ENCODE data around the gene IL1RN. TPM values are rescaled to one million over a fixed set of nuclear protein-coding genes. Genes with fewer than 3 reads are reported as not detected.

Gene IL1RN
- total RNA-seq, 2 experiments from 2014 or later = 1.8 TPM

DNA sequence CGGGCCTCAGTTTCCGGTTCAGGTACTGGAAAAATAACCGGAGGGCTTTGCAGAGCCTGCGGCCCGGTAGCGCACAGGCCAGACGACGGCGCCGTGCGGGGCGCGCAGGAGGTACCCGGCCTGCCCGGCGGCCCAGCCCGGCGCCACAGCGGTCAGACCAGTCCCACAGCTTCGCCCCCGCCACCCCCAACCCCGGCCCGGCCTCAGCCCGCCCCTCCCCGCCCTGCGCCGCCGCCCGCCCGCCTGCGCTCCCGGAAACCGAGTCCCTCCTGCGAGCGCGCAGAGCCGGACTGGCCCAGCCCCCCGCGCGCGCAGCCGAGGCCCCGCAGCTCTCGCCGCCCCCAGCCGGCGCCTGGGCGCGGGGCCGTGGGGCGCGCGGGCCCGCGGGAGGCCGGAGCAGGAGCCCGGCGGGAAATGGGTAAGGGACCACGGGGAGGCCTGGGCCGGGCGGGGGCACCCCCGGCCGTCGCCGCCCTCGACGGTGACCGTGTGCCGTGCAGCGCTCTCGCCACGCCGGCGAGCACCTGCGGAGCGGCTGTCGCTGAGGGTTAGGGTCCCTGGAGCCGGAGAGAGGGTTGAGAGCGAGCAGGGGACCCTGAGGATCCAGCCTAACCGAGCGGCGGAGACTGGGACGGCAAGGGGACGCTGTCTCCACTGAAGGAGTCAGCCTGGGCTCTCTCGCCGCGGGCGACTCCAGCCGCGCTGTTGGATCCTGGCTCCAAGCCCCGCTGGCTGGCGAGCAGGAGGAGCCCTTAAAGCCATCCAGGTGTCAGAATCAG is 29.9 kb downstream of the IL1RN start:
- H3K4me3 Mint-ChIP-seq = peak overlapping the region; percentile 80
- CTCF ChIA-PET = interaction anchor here (0.8 to 5.2 kb wide), 9 partner anchors 10 to 42 kb away, joined by 3 to 62 read pairs (median 12); partner anchors contain the start of gene PSD4
- H3K36me3 Mint-ChIP-seq = peaks cover 4% of the 10 kb centered on the region
- H3K4me1 Mint-ChIP-seq = peaks cover 17% of the 10 kb centered on the region
- H3K27me3 Mint-ChIP-seq = peaks cover 9% of the 10 kb centered on the region
- peak; percentile 93 for ATAC-seq
- H3K9me3 Mint-ChIP-seq (ENCODE audit: low read depth) = no peaks in the 10 kb centered on the region
- peak overlapping the region; percentile 79 for H3K27ac Mint-ChIP-seq
- DNase-seq = peak; percentile 67

DNA sequence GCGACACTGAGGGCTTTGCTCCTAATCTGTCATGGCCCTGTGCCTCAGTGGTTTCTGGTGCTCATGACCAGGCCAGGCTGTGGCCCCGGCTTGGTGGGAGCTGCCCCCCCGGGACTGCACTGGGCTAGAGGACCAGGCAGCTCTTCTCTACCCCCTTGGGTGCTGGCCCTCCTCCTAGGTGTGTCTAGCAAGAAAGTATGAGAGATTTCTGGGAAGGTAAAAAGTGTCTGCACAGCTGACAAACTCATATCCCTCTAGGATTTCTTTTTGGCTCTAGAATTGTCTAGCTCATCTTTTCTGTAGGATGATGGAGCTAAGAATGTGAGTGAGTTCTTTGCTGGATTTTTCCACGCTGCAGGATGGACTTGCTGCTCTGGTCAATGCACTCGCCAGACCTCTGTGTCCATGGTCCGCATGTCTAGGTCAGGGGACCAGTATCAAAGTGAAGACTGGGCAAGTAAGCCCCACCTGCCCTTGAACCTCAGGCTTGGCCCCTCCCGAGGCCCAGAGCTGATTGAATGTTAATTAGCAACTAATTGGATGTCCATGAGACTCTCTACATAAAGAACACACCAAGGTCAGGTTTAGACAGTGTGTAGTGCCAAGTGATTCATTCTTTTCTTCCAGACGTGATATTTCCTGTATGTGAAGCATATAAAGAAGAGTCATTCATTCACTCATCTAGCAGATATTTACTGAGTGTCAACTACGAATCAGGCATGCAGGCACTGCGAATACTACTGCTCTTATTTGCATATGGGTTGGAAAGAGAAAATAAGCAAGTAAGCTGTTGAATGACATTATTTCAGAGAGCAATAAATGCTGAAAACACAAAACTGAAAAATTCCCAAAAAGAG is 30.7 kb downstream of the IL1RN start:
- CTCF ChIA-PET = interaction anchor here (0.8 to 5.2 kb wide), 9 partner anchors 9 to 78 kb away, joined by 3 to 62 read pairs (median 11); partner anchors contain the start of gene PSD4
- Mint-ChIP-seq H3K4me3 (peak overlapping the region; percentile 80), H3K4me1 (peaks cover 23% of the 10 kb centered on the region), H3K27ac (peak overlapping the region; percentile 79), H3K9me3 (ENCODE audit: low read depth) (no peaks in the 10 kb centered on the region), H3K27me3 (peaks cover 9% of the 10 kb centered on the region), H3K36me3 (peaks cover 4% of the 10 kb centered on the region)
- peak; percentile 18 for DNase-seq
- no peak for ATAC-seq

DNA sequence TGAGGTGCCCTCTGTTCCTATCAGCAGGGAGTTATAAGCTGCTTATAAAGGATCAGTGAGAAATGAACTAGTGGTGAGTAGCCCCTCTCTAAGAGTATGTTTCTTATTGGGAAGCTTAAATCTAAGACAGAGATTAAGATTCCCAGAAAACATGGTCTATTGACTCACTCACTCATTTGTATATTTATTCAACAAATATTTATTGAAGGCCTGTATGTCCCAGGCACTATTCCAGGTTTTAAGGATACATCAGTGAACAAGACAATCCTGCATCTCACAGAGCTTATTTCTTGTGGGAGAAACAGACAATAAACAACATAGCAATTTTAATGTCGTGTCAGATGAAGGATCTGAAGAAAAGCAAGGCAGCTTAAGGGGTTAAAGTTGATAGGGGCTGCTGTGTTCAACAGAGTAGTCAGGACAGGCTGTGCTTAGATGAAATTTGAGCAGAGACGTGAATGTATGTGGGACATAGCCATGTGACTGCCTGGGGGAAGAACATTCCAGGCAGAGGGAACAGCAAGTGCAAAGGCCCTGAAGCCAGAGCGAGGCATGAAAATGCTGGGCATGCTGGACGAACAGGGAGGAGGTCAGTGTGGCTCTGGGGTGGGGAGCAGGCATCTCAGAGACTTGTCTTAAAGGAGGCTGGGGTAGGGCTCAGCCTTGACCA is 31.6 kb downstream of the IL1RN start:
- DNase-seq (peak; percentile 32), ATAC-seq (no peak)
- H3K4me1 Mint-ChIP-seq = peaks cover 23% of the 10 kb centered on the region
- H3K9me3 Mint-ChIP-seq (ENCODE audit: low read depth) = no peaks in the 10 kb centered on the region
- peaks cover 9% of the 10 kb centered on the region for H3K27me3 Mint-ChIP-seq
- H3K27ac Mint-ChIP-seq = no peak overlapping the region
- CTCF ChIA-PET = interaction anchor here (1.1 to 5.2 kb wide), 8 partner anchors 8 to 79 kb away, joined by 3 to 62 read pairs (median 12); partner anchors contain the start of gene PSD4
- H3K4me3 Mint-ChIP-seq = peak overlapping the region; percentile 80
- H3K36me3 Mint-ChIP-seq = peaks cover 4% of the 10 kb centered on the region

DNA sequence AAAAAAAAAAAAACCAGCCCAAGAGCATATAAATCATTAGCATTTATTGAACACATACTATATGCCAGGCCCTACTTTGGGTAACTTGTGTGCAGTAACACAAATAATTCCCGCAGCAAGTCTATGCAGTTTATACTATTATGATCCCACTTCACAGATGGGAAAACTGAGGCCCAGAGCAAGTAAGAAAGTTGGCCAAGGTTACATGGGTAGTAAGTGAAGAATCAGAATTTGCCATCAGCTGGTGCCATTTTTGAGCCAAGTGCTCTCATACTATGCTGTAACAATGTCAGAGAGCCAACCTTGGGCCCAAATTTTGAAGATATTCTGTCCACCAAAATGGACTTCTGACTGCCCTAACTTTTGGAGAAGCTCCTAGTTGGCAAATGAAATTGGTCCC is 32.9 kb downstream of the IL1RN start:
- Mint-ChIP-seq H3K27ac (no peak overlapping the region), H3K4me1 (peaks cover 25% of the 10 kb centered on the region), H3K4me3 (no peak overlapping the region), H3K36me3 (peaks cover 4% of the 10 kb centered on the region), H3K27me3 (peaks cover 2% of the 10 kb centered on the region), H3K9me3 (ENCODE audit: low read depth) (no peaks in the 10 kb centered on the region)
- CTCF ChIA-PET = interaction anchor here (0.6 to 1.4 kb wide), 4 partner anchors 15 to 80 kb away, joined by 3 to 4 read pairs (median 3); no protein-coding TSS in a partner anchor
- no peak for ATAC-seq
- DNase-seq = no peak

DNA sequence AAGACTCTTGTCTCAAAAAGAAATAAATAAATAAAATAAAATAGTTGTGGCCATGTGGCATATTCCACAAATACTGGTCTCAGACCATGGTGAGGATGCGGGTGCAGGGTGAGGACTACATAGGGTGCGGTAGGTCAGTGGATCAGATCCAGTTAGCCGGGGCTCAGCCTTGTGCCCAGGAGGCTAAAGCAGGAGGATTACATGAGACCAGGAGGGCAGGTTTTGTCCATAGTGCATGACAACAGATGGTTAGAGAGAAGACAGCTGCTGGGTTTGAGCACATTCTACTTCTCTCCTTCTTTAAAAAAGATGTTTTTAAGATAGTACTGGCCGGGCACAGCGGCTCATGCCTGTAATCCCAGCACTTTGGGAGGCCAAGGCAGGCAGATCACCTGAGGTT is 33.6 kb downstream of the IL1RN start:
- ATAC-seq (no peak), DNase-seq (peak; percentile 27)
- Mint-ChIP-seq H3K4me1 (peaks cover 27% of the 10 kb centered on the region), H3K4me3 (no peak overlapping the region), H3K27me3 (no peaks in the 10 kb centered on the region), H3K9me3 (ENCODE audit: low read depth) (no peaks in the 10 kb centered on the region), H3K27ac (no peak overlapping the region), H3K36me3 (peaks cover 4% of the 10 kb centered on the region)
- CTCF ChIA-PET = interaction anchor here (0.6 to 1.8 kb wide), 5 partner anchors 15 to 81 kb away, joined by 3 to 6 read pairs (median 3); no protein-coding TSS in a partner anchor

DNA sequence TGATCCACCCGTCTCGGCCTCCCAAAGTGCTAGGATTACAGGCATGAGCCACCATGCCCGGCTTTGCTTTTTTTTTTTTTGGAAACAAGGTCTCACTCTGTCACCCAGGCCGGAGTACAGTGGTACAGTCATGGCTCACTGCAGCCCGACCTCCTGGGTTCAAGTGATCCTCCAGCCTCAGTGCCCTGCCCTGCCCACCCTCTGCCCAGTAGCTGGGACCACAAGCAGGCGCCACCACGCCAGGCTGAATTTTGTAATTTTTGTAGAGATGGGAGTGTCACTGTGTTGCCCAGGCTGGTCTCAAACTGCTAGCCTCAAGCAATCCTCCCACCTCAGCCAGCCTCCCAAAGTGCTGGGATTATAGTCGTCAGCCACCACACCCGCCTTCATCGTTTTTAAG is 34.8 kb downstream of the IL1RN start:
- ATAC-seq = no peak
- H3K4me3 Mint-ChIP-seq = no peak overlapping the region
- DNase-seq = no peak
- no peaks in the 10 kb centered on the region for H3K9me3 Mint-ChIP-seq (ENCODE audit: low read depth)
- CTCF ChIA-PET = interaction anchor here (1.3 to 6.5 kb wide), 5 partner anchors 13 to 37 kb away, joined by 5 to 35 read pairs (median 7); partner anchors contain the start of gene PSD4
- no peaks in the 10 kb centered on the region for H3K27me3 Mint-ChIP-seq
- no peak overlapping the region for H3K27ac Mint-ChIP-seq
- H3K4me1 Mint-ChIP-seq = peaks cover 28% of the 10 kb centered on the region
- peaks cover 4% of the 10 kb centered on the region for H3K36me3 Mint-ChIP-seq

DNA sequence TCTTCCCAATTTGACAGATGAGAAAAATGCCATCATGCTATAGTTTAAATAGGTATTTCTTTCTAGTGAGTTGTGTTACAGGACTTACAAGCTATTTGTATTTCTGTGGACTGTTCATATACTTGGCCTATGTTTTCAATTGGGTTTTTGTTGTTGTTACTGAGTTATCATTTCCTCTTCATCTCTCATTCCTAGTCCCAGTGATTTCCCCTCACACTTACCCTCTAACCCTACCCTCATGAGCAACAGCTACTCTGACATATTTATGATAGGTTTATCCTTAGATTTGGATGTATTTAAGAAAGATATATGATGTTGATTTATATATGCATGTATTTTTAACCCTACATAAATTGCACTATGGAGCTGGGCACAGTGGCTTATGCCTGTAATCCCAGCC is 35.5 kb downstream of the IL1RN start:
- H3K4me1 Mint-ChIP-seq = peaks cover 33% of the 10 kb centered on the region
- H3K9me3 Mint-ChIP-seq (ENCODE audit: low read depth) = no peaks in the 10 kb centered on the region
- H3K27me3 Mint-ChIP-seq = no peaks in the 10 kb centered on the region
- no peak overlapping the region for H3K4me3 Mint-ChIP-seq
- ATAC-seq (no peak), DNase-seq (no peak)
- CTCF ChIA-PET = interaction anchor here (1.3 to 6.5 kb wide), 5 partner anchors 12 to 37 kb away, joined by 5 to 35 read pairs (median 7); partner anchors contain the start of gene PSD4
- H3K27ac Mint-ChIP-seq = peak overlapping the region; percentile 10
- peaks cover 4% of the 10 kb centered on the region for H3K36me3 Mint-ChIP-seq

DNA sequence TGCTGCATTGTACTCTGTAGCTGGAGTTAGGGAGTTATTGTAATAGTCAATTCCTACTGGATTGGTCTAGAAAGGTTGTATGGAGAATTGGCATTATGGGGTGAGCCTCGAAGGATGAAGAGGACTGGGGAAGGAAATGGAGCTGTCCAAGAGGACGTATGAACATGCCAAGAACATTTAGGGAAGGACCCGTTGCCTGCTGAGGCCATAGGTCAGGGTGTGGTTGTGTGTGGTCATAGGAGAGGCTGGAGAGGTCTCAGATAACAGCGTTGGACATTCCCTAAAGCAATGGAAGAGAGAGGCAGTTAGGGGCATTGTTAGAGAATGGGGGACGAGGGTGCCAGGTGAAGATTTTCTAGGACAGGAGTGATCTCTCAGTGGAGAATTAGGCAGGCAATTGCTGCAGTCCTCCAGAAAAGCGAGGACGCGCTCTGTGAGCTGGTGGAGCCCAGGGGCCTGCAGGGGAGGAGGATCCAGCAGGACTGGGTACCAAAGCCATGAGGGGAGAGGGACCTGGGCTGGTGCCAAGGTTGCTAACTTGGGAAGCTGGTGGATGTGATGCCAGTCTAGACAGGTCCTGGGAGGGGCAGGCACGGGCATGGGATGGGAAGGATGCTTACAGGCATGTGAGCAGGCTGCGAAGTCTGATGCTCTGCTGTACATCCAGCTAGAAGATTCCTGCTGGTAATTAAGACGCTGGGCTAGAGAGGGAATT is 37.0 kb downstream of the IL1RN start:
- Mint-ChIP-seq H3K9me3 (ENCODE audit: low read depth) (no peaks in the 10 kb centered on the region), H3K36me3 (peaks cover 3% of the 10 kb centered on the region), H3K27ac (no peak overlapping the region), H3K27me3 (no peaks in the 10 kb centered on the region), H3K4me3 (no peak overlapping the region), H3K4me1 (peaks cover 40% of the 10 kb centered on the region)
- DNase-seq = no peak
- CTCF ChIA-PET = interaction anchor here (0.7 to 6.5 kb wide), 3 partner anchors 11 to 92 kb away, joined by 4 to 39 read pairs (median 35); partner anchors contain the start of gene PSD4
- no peak for ATAC-seq

DNA sequence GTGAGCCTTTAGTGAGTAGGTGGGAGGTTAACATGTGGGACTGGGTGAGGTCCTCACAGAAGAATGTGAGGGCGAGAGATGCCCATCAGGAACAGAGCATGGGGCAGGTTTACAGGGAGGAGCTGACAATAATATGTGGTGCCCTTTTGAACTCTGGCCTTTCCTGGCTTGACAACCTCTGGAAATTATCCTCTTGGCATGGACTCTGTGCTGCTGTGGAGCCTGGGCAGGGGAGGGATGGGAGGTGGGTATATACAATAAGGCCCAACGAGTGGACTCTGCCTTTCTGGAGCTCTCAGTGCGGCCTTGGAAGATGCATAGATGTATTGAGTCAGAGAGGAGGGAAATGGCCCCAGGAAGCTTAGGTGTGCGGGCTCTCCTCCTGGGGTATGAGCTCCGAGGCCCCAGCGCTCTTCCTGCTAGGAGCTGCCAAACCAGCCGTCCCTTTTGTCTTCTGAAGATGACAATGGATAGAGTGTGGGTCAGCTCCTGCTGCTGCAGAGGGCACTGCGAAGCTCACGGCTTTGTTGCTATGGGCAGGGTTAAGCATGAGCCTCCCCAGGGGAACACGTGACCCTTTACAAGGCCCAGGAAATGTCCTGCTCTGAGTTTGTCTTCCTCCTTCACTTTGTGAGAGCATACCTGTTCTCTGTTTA is 37.7 kb downstream of the IL1RN start:
- CTCF ChIA-PET = interaction anchor here (0.9 to 6.5 kb wide), 3 partner anchors 10 to 39 kb away, joined by 3 to 39 read pairs (median 35); partner anchors contain the start of gene PSD4
- Mint-ChIP-seq H3K4me1 (peaks cover 45% of the 10 kb centered on the region), H3K36me3 (peaks cover 8% of the 10 kb centered on the region), H3K27me3 (no peaks in the 10 kb centered on the region), H3K9me3 (ENCODE audit: low read depth) (no peaks in the 10 kb centered on the region), H3K27ac (no peak overlapping the region), H3K4me3 (no peak overlapping the region)
- DNase-seq = no peak
- no peak for ATAC-seq

DNA sequence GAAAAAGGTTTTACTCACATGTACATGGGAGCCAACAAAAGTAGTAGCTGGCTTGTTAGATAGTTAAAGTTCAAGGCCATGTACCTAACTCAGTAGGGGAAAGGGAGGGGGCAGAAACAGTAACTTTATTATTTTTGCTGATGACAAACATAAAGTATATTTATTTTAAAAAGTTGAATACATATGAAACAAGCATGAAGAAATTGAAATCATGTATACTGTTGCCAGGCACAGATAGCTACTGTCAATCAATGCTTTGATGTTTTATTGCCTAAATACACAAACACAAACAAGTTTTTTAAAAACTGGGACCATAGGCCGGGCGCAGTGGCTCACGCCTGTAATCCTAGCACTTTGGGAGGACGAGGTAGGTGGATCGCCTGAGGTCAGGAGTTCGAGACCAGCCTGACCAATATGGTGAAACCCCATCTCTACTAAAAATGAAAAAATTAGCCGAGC is 38.8 kb downstream of the IL1RN start:
- Mint-ChIP-seq H3K9me3 (ENCODE audit: low read depth) (no peaks in the 10 kb centered on the region), H3K27me3 (no peaks in the 10 kb centered on the region), H3K36me3 (peaks cover 11% of the 10 kb centered on the region), H3K27ac (no peak overlapping the region), H3K4me3 (no peak overlapping the region), H3K4me1 (peaks cover 48% of the 10 kb centered on the region)
- ATAC-seq (no peak), DNase-seq (peak; percentile 9)
- CTCF ChIA-PET = interaction anchor here (0.9 to 6.5 kb wide), 5 partner anchors 9 to 204 kb away, joined by 3 to 39 read pairs (median 12); partner anchors contain the start of gene PSD4

DNA sequence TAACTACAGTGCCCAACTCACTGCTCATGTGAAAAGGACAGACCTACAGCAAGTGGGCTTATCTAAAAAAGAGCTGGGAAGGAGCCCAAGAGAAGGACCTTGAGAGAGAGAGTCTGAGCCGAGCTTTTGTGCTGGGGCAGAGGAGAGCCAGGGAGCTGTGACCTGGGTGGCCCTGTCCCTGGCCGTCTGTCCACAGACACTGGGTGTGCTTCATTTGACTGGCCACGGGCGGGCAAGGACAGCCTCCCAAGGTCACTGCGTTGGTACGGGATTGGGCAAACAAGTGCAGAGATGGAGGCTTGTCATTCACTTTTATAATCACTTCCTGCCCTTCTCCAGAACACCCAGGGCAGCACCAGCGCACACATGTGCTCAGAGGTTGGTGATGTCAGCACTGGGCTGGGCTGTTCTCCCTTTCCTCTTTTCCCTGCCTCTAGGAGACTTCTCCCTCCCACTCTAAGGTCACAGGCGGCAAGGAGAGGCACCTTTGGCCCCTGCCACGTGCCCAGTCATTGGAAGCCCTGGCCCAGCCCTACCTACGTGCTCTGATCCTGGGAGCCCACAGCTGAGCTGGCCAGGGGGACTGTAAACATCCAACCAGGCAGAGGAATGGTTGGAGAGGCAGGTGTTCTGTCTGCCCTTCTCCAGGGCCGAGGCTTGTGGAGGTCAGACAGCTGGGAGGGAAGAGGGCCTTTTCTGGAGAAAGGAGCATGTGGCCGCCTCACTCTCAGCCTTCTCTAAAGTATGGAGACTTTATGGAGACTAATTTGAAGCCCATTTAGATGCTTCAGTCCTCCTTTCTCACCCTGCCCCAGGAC is 39.9 kb downstream of the IL1RN start:
- H3K4me3 Mint-ChIP-seq = peak overlapping the region; percentile 63
- peak; percentile 78 for ATAC-seq
- CTCF ChIA-PET = interaction anchor here (0.9 to 6.5 kb wide), 6 partner anchors 8 to 223 kb away, joined by 3 to 39 read pairs (median 8); partner anchors contain the start of gene PSD4

More for the DNA sequence above, 39.9 kb downstream of the IL1RN start:
- H3K27ac Mint-ChIP-seq = peak overlapping the region; percentile 91
- peaks cover 20% of the 10 kb centered on the region for H3K36me3 Mint-ChIP-seq
- H3K9me3 Mint-ChIP-seq (ENCODE audit: low read depth) = no peaks in the 10 kb centered on the region
- no peaks in the 10 kb centered on the region for H3K27me3 Mint-ChIP-seq
- DNase-seq = peak; percentile 69
- H3K4me1 Mint-ChIP-seq = peaks cover 60% of the 10 kb centered on the region

Measured in activated CD8-positive, alpha-beta memory T cell treated with anti-CD3 and anti-CD28 coated beads, Interleukin-2, amount 10 ng/mL, durations not matched to agents 7 days and 5 days (primary cell).